ENCODE results near the gene CC2D1B. TPM values are rescaled to one million over a fixed set of nuclear protein-coding genes. Genes with fewer than 3 reads are reported as not detected.
A peak's percentile ranks its signal among the peaks of the same experiment; 100 is the strongest.

Gene CC2D1B
- total RNA-seq, 1 experiment from 2014 or later = 22.6 TPM

- TF ChIP-seq TEAD1 (CRISPR knock-in tag; IDR thresholded peaks at IDR 0.05) (no peak), GABPB1 (CRISPR knock-in tag; IDR thresholded peaks at IDR 0.05) (no peak), HMGA2 (CRISPR knock-in tag; IDR thresholded peaks at IDR 0.05) (no peak), STAT6 (CRISPR knock-in tag; conservative IDR thresholded peaks at IDR 0.05; ENCODE audit: low read depth) (no peak)
Measured at GRCh38 chr1:52321061-52321460, 44.9 kb downstream of the CC2D1B start (continued).

GRCh38 chr1:52306227-52307006, 59.6 kb downstream of the CC2D1B start:
- Mint-ChIP-seq H3K27ac (peak overlapping the region; percentile 72; the same call in 1 of the 2 replicates), H3K27me3 (ENCODE audit: low read depth) (no peaks in the 10 kb centered on the region), H3K4me1 (no peaks in the 10 kb centered on the region), H3K36me3 (peaks cover 3% of the 10 kb centered on the region; the same call in 1 of the 2 replicates), H3K4me3 (no peak overlapping the region), H3K9me3 (no peaks in the 10 kb centered on the region)
- DNase-seq (ENCODE audit: low spot score) (no peak), ATAC-seq (no peak)
- ChIA-PET POLR2A (interaction anchor here (0.6 kb wide), 1 partner anchor 186 kb away, joined by 5 read pairs; no protein-coding TSS in a partner anchor), CTCF (interaction anchor here (0.8 to 1.6 kb wide), 4 partner anchors 10 to 42 kb away, joined by 3 to 7 read pairs (median 5); no protein-coding TSS in a partner anchor)
- TF ChIP-seq NFE2L1 (CRISPR knock-in tag; IDR thresholded peaks at IDR 0.05) (no peak), ZNF219 (CRISPR knock-in tag; IDR thresholded peaks at IDR 0.05; ENCODE audit: borderline replicate concordance) (no peak), HMGXB4 (CRISPR knock-in tag; IDR thresholded peaks at IDR 0.05) (no peak), SOX15 (CRISPR knock-in tag; IDR thresholded peaks at IDR 0.05) (no peak), NFYB (CRISPR knock-in tag; conservative IDR thresholded peaks at IDR 0.05; ENCODE audit: low read depth) (no peak), NR1H2 (CRISPR knock-in tag; IDR thresholded peaks at IDR 0.05) (no peak)

- Mint-ChIP-seq H3K36me3 (peaks cover 3% of the 10 kb centered on the region; the same call in 1 of the 2 replicates), H3K9me3 (no peaks in the 10 kb centered on the region), H3K4me1 (no peaks in the 10 kb centered on the region), H3K4me3 (no peak overlapping the region), H3K27ac (no peak overlapping the region), H3K27me3 (ENCODE audit: low read depth) (no peaks in the 10 kb centered on the region)
- TF ChIP-seq NR1H2 (CRISPR knock-in tag; IDR thresholded peaks at IDR 0.05) (no peak), ZNF281 (CRISPR knock-in tag; IDR thresholded peaks at IDR 0.05) (no peak), GRHL2 (CRISPR knock-in tag; IDR thresholded peaks at IDR 0.05; ENCODE audit: insufficient replicate concordance, severe bottlenecking) (no peak), TP53 (CRISPR knock-in tag; IDR thresholded peaks at IDR 0.05) (no peak), ZNF416 (CRISPR knock-in tag; IDR thresholded peaks at IDR 0.05) (no peak), FOXJ3 (CRISPR knock-in tag; IDR thresholded peaks at IDR 0.05; ENCODE audit: borderline replicate concordance) (no peak), JUN (CRISPR knock-in tag; IDR thresholded peaks at IDR 0.05) (no peak)
- ChIA-PET CTCF (interaction anchor here (0.6 to 1.4 kb wide), 5 partner anchors 9 to 584 kb away, joined by 3 to 7 read pairs (median 3); no protein-coding TSS in a partner anchor), POLR2A (interaction anchor here (0.6 kb wide), 1 partner anchor 186 kb away, joined by 5 read pairs; no protein-coding TSS in a partner anchor)
- ATAC-seq = no peak
- DNase-seq (ENCODE audit: low spot score) = no peak
Measured at GRCh38 chr1:52305417-52306226, 60.4 kb downstream of the CC2D1B start.

Measured in WTC11 (cell line).